Measurements from ENCODE around the gene EFCAB14.
"Not testable (repeated sequence)": the region's sequence is repeated elsewhere in the genome, so short reads cannot be mapped to it uniquely, and the experiment has no call there.

DNA sequence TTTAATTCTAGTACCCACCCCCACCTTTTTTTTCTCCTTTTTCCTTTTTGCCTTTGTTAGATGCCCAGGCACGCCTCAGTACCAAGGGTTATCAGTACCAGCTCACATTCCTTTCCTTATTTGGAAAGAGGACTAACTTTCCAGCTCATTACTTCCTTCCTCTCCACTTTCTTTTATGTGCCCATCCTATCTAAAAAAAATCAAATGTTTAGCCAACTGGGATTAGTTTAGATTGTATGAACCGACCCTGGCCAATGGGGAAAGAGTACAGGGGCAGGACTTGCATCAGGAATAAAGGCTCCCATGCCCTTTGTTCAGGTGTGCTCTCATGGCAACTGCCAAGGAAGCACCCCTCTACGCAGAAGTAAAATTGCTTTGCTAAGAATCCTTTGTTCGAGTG lies 35.8 kb upstream of the EFCAB14 start:
- TF ChIP-seq, protein P1, sequence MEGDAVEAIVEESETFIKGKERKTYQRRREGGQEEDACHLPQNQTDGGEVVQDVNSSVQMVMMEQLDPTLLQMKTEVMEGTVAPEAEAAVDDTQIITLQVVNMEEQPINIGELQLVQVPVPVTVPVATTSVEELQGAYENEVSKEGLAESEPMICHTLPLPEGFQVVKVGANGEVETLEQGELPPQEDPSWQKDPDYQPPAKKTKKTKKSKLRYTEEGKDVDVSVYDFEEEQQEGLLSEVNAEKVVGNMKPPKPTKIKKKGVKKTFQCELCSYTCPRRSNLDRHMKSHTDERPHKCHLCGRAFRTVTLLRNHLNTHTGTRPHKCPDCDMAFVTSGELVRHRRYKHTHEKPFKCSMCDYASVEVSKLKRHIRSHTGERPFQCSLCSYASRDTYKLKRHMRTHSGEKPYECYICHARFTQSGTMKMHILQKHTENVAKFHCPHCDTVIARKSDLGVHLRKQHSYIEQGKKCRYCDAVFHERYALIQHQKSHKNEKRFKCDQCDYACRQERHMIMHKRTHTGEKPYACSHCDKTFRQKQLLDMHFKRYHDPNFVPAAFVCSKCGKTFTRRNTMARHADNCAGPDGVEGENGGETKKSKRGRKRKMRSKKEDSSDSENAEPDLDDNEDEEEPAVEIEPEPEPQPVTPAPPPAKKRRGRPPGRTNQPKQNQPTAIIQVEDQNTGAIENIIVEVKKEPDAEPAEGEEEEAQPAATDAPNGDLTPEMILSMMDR (conservative IDR thresholded peaks at IDR 0.05; ENCODE audit: low read depth, low read length): not testable (repeated sequence)
- TF ChIP-seq RFX5 (IDR thresholded peaks at IDR 0.05; ENCODE audit: low read depth, low read length); POLR2A (IDR thresholded peaks at IDR 0.05; ENCODE audit: low read depth, low read length); SMC3 (IDR thresholded peaks at IDR 0.05; ENCODE audit: low read depth, low read length); MXI1 (IDR thresholded peaks at IDR 0.05; ENCODE audit: borderline replicate concordance, low read depth, low read length); CEBPB (IDR thresholded peaks at IDR 0.05; ENCODE audit: low read depth, low read length); MAFK (IDR thresholded peaks at IDR 0.05; ENCODE audit: low read depth, low read length); RAD21 (IDR thresholded peaks at IDR 0.05; ENCODE audit: low read length); BHLHE40 (IDR thresholded peaks at IDR 0.05; ENCODE audit: low read depth, low read length); NFE2L2 (IDR thresholded peaks at IDR 0.05; ENCODE audit: low read depth, low read length); RCOR1 (IDR thresholded peaks at IDR 0.05; ENCODE audit: insufficient replicate concordance, low read length); MAZ (IDR thresholded peaks at IDR 0.05; ENCODE audit: borderline replicate concordance, low read depth, low read length): not testable (repeated sequence)
- TF ChIP-seq, protein P2, sequence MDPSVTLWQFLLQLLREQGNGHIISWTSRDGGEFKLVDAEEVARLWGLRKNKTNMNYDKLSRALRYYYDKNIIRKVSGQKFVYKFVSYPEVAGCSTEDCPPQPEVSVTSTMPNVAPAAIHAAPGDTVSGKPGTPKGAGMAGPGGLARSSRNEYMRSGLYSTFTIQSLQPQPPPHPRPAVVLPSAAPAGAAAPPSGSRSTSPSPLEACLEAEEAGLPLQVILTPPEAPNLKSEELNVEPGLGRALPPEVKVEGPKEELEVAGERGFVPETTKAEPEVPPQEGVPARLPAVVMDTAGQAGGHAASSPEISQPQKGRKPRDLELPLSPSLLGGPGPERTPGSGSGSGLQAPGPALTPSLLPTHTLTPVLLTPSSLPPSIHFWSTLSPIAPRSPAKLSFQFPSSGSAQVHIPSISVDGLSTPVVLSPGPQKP (IDR thresholded peaks at IDR 0.05; ENCODE audit: borderline replicate concordance, low read depth, low read length): not testable (repeated sequence)

Measured in IMR-90 (cell line).